ENCODE data around the gene SH2D3C. TPM values are rescaled to one million over a fixed set of nuclear protein-coding genes. Genes with fewer than 3 reads are reported as not detected.

Gene SH2D3C
- total and polyA plus RNA-seq, 9 of the 15 experiments (the other 6 are each of a cell fraction or from before 2014, with no cell fraction given) = 0.03 to 1.2 (median 0.22) TPM; not detected in 1

DNA sequence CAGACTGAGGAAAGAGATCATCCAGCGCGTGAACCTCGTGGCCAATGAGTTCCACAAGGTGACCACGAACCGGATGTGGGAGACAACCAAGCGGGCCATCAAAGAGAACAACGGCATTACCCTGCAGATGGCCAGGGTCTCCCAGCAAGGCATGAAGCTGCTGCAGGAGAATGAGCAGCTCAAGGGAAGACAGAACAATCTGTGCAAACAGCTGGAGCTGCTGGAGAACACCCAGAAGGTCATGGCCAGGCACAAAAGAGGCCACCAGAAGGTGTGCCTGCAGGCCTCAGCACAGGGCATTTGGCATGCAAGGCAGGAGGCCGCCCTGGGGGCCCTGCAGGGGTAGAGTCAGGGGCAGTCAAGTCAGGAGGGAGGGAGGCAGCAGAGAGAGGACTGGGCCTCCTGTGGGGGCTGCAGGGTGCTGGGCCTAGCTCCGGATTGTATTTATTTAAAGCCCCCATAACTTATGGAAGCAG is 67.2 kb downstream of the SH2D3C start:
- DNase-seq (ENCODE audit: extremely low read depth in 1 of 4, low spot score in 3 of 4) (no peak), ATAC-seq (no peak), FAIRE-seq (no peak)
- Histone ChIP-seq H3K9ac (ENCODE audit: insufficient read depth in 1 of 2, low read depth in 2 of 2, low read length in 2 of 2) (no peak overlapping the region), H3K79me2 (ENCODE audit: control insufficient read depth, insufficient read depth, low read length) (0 out of 3 replicates have a peak, but pooled peaks cover 3% of the 10 kb centered on the region), H3K9me3 (replicated peaks; ENCODE audit: control insufficient read depth, insufficient read depth, low read depth, low read length) (0 out of 2 replicates have a peak, but pooled peaks cover 4% of the 10 kb centered on the region), H3K27ac (ENCODE audit: extremely low read depth, low read depth, low read length) (no peak overlapping the region), H3K36me3 (ENCODE audit: control insufficient read depth, insufficient read depth, low read length) (no peaks in the 10 kb centered on the region), H3K4me2 (ENCODE audit: insufficient read depth, low read length) (no peak overlapping the region), H3K4me1 (replicated peaks in 1 of 2; ENCODE audit: control insufficient read depth in 2 of 2, insufficient read depth in 2 of 2, low read length in 2 of 2) (peaks cover 4 to 60% of the 10 kb centered on the region in 2 experiments; a peak in 4 of 5 replicates), H4K20me1 (replicated peaks; ENCODE audit: control insufficient read depth, insufficient read depth, low read length) (peaks cover 3% of the 10 kb centered on the region; the same call in 1 of the 2 replicates), H3K4me3 (no peak overlapping the region), H3K27me3 (ENCODE audit: control insufficient read depth in 2 of 2, insufficient read depth in 2 of 2, low read length in 2 of 2) (no peaks in the 10 kb centered on the region), H2AFZ (ENCODE audit: low read depth, low read length) (no peak overlapping the region), H3K9me1 (ENCODE audit: control insufficient read depth, insufficient read depth, low read length) (peaks cover 3% of the 10 kb centered on the region)
- TF ChIP-seq ZFP30 (CRISPR knock-in tag; IDR thresholded peaks at IDR 0.05; ENCODE audit: borderline replicate concordance) (no peak), PPARD (CRISPR knock-in tag; IDR thresholded peaks at IDR 0.05) (no peak)
- TF ChIP-seq, protein P1, sequence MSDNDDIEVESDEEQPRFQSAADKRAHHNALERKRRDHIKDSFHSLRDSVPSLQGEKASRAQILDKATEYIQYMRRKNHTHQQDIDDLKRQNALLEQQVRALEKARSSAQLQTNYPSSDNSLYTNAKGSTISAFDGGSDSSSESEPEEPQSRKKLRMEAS (CRISPR knock-in tag; IDR thresholded peaks at IDR 0.05) = peak; percentile 24; the same call in 1 of the 2 replicates
- TF ChIP-seq, protein P2, sequence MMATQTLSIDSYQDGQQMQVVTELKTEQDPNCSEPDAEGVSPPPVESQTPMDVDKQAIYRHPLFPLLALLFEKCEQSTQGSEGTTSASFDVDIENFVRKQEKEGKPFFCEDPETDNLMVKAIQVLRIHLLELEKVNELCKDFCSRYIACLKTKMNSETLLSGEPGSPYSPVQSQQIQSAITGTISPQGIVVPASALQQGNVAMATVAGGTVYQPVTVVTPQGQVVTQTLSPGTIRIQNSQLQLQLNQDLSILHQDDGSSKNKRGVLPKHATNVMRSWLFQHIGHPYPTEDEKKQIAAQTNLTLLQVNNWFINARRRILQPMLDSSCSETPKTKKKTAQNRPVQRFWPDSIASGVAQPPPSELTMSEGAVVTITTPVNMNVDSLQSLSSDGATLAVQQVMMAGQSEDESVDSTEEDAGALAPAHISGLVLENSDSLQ (IDR thresholded peaks at IDR 0.05) = no peak
- TF ChIP-seq, protein P3, sequence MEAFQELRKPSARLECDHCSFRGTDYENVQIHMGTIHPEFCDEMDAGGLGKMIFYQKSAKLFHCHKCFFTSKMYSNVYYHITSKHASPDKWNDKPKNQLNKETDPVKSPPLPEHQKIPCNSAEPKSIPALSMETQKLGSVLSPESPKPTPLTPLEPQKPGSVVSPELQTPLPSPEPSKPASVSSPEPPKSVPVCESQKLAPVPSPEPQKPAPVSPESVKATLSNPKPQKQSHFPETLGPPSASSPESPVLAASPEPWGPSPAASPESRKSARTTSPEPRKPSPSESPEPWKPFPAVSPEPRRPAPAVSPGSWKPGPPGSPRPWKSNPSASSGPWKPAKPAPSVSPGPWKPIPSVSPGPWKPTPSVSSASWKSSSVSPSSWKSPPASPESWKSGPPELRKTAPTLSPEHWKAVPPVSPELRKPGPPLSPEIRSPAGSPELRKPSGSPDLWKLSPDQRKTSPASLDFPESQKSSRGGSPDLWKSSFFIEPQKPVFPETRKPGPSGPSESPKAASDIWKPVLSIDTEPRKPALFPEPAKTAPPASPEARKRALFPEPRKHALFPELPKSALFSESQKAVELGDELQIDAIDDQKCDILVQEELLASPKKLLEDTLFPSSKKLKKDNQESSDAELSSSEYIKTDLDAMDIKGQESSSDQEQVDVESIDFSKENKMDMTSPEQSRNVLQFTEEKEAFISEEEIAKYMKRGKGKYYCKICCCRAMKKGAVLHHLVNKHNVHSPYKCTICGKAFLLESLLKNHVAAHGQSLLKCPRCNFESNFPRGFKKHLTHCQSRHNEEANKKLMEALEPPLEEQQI (IDR thresholded peaks at IDR 0.05) = no peak
- WGBS (ENCODE audit: insufficient coverage, low coverage, missing lambda C conversion rate) = 47% methylated on average over 6 of the region's 9 CpGs
- ChIA-PET CTCF (ENCODE audit: low intra/inter-chr PET ratio) (no interaction called here), POLR2A (interaction anchor here (0.5 to 1.5 kb wide), 3 partner anchors 8 to 171 kb away, joined by 3 to 6 read pairs (median 3); no protein-coding TSS in a partner anchor)
- in situ Hi-C loops (cut with MboI) = no loop called here
- intact Hi-C loops (cut with micrococcal nuclease) = no loop called here
- BruUV-seq (replicated peaks) = no TSS peak

Measured in K562 (cell line).